Measurements from ENCODE around the gene MINDY3.
A peak's percentile ranks its signal among the peaks of the same experiment; 100 is the strongest.
"Not testable (repeated sequence)": the region's sequence is repeated elsewhere in the genome, so short reads cannot be mapped to it uniquely, and the experiment has no call there.

The MINDY3 gene

DNA sequence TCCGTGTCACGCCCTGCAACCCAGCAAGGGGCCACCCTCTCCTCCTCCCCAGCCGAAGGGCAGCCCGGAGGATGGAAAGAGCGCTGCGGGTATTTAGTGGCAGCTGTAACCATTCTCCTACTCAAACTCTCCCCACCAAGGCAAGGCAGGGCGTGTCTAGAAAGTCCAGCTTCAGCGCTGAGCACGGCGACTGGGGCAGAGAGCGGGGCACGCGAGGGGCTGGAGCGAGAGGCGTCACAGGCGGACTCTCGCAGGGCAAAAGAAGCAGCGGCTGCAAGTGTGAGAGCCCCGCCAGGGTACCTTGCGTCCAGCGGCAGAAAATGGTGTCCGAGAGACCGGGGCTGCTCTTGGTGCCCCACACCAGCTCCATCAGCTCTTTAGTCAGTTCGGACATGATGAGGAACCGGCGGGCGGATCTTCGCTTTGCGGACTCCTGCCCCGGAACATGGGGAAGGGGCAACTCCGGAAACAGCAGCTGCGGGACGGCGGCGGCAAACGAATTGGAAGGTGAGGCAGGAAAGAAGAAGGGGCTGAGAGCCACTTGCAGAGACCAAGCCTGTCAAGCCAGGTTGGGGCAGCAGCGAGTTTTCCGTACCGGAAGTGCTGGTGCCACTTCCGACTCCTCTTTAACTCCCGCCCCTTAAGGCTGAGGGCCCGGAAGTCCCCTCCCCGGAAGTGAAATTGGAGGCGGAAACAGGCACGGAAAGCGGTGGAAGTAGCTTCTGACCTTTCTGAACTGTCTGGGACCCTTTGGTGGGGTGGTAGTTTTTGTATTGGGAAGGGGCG, at the start of gene MINDY3:
TSS of gene MINDY3 (minus strand) at position 602 of the 786 bp plus-strand sequence. CDS start at position 394, 208 bp downstream.
- DNase-seq, result peak; percentile 86

- DNase-seq, result no peak
Observed at GRCh38 chr10:15901889-15902288, 41.6 kb upstream of the MINDY3 start.

GRCh38 chr10:15898046-15898445, 37.7 kb upstream of the MINDY3 start:
- DNase-seq, result no peak

GRCh38 chr10:15897287-15897686, 37.0 kb upstream of the MINDY3 start:
- DNase-seq, result no peak

GRCh38 chr10:15896654-15897053, 36.3 kb upstream of the MINDY3 start:
- no peak for DNase-seq

- DNase-seq, result no peak
Observed at GRCh38 chr10:15884447-15884846, 24.1 kb upstream of the MINDY3 start.

DNA sequence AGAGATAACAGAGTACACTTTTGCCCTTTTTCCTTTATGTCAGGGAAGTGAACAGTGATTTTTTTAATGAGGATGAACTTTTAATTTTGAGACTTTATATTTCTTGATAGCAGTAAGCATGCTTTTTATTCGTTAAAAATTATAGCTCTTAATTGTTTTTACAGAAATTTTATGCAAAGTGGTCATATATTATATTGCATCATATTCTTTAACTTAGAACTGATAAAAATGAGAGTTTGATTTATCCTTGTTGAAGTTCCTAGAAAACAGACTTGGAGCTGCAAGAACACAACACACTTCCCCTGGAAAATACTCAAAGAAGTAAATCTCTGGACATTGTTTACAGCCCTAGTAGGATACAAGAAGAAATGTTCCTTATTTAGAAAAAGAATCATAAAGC, 21.2 kb upstream of the MINDY3 start:
- no peak for DNase-seq

GRCh38 chr10:15879663-15880062, 19.4 kb upstream of the MINDY3 start:
- DNase-seq, result no peak

DNA sequence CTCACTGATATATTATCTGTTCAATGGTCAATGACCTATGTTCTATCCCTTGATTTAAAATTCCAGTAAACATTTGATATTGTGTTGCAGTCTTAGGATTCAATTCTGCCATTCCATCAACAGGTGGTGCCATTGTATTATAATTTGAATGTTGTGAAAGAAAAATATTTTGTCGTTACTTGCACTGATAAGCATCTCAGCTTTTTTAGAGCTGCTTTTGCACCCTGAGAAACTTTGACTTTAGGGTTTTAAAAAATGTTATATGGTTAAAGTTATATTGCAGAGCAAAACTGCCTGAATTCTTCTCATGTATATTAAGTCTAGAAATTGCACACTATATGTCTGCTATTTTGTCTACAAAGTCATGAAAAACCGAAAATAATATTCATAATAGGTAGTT, 18.8 kb upstream of the MINDY3 start:
- DNase-seq, result no peak

GRCh38 chr10:15877836-15878576, 17.7 kb upstream of the MINDY3 start:
- no peak for DNase-seq

- not testable (repeated sequence) for DNase-seq
Observed at GRCh38 chr10:15876274-15876673, 16.0 kb upstream of the MINDY3 start.

- DNase-seq, result not testable (repeated sequence)
Observed at GRCh38 chr10:15872645-15873044, 12.3 kb upstream of the MINDY3 start.

DNA sequence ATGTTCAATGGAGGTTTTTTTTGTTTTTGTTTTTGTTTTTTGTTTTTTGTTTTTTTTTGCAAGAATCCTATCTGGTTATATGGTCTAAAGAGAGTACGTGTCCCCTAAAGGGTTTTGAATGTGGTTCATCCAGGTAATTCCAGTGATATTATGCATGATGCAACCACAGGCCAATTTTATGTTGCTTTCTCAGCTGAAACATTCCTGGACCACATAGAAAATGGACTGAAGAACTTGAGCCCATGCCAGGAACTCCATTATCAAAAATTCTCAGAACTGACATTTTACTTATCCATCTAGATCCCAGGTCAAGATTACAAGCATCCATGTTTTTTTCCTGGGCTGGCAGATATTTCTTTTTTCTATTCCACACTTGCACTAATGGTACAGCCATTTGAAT, 11.5 kb upstream of the MINDY3 start:
- DNase-seq, result no peak

DNA sequence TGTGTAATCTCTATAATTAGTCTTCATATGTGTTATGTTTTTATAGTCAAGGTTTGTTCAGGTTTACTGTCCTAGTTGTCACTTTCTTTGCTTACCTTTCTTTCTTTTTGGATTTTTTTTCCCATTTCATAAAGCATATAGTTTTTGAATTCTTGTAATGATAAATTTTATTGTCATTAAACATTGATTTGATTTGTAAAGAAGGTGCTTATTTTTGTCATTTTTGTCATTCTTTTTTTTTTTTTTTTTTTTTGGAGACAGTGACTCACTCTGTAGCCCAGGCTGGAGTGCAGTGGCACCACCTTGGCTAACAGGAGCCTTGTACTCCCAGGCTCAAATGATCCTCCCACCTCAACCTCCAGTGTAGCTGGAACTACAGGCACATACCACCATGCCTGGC, 9.6 kb upstream of the MINDY3 start:
- no peak for DNase-seq

GRCh38 chr10:15868006-15868405, 7.7 kb upstream of the MINDY3 start:
- no peak for DNase-seq

GRCh38 chr10:15865304-15865703, 5.0 kb upstream of the MINDY3 start:
- no peak for DNase-seq

GRCh38 chr10:15864419-15864818, 4.1 kb upstream of the MINDY3 start:
- no peak for DNase-seq

- no peak for DNase-seq
Observed at GRCh38 chr10:15863733-15864132, 3.4 kb upstream of the MINDY3 start.

GRCh38 chr10:15863323-15863722, 3.0 kb upstream of the MINDY3 start:
- no peak for DNase-seq

DNA sequence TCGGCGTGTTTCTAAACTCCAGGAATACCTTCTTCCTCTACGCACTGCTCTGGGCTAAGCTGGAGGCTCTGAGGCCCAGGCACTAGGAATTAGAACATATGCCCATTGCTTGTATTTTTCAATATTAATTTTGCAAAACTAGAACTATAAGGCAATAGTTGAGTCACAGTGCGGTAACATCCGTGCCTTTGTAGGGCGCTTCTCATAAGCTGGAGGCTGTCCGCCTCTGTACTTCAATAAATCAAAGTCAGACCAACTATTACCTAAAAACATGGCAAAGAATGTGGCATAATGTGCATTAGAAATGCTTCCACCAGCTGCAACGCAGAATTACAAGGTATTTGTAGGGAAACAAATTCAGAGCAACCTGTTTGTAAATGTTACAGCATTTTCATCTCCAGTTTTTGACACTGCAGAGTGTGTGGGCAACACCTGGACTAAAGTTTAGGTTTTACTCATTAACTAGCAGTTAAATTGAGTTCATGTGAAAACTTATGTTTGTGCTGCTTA, 440 bp upstream of the MINDY3 start:
- no peak for DNase-seq

DNA sequence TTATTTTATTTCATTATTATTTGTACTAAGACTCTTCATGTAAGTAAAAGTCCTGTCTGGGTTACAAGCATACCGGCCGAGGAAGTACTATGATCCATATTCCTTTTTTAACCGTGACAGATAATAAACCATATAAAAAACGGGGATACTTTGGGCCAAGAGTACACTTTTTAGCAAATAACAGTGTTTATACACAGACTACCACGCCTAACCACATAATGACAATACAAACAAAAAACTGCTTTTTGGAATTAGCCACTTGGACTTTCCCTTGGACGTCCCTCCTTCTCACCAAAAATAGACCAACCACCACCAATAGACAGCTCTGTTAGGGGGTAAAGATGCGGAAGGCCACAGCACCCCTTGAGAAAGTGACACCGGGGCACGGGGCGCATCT, 800 bp downstream of the MINDY3 start:
- no peak for DNase-seq

GRCh38 chr10:15858861-15859281, 1.4 kb downstream of the MINDY3 start:
- no peak for DNase-seq

DNA sequence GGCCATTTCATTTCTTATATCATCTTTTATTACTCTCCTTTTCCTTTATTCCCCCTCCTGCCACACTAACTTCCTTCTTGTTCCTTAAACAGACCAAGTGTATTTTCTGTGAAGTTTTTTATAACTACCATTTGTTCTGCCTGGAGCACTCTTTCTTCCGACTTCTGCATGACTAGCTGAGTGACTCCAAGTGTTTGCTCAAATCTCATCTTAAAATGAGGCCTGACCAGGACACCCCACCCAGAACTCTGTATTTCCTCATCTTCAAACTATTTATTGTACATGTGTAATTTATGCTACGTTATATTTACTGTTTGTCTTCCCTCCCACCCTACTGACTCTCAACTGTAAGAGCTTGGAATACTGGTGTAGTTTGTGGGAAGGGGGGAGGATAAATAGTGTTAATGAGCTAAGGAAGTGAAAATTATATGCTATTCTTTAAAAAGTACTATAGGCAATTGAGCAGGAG, 3.2 kb downstream of the MINDY3 start:
- no peak for DNase-seq
